GM21360 (cell line): ENCODE results near the gene FANCE.

Experiments used
- ATAC-seq: cut with Tn5 transposase; IDR thresholded peaks from one replicate; pipeline ENCODE4 v1.9.1; 2021; ENCODE audit warnings: mild to moderate bottlenecking, moderate library complexity; ENCODE audit not compliant: unreplicated experiment

The FANCE gene

GRCh38 chr6:35483490-35483889, 31.4 kb downstream of the FANCE start:
- no peak for ATAC-seq

GRCh38 chr6:35483893-35484645, 31.9 kb downstream of the FANCE start:
- no peak for ATAC-seq

GRCh38 chr6:35484921-35485392, 32.8 kb downstream of the FANCE start:
- ATAC-seq, result no peak

GRCh38 chr6:35485402-35485877, 33.3 kb downstream of the FANCE start:
- ATAC-seq, result no peak

DNA sequence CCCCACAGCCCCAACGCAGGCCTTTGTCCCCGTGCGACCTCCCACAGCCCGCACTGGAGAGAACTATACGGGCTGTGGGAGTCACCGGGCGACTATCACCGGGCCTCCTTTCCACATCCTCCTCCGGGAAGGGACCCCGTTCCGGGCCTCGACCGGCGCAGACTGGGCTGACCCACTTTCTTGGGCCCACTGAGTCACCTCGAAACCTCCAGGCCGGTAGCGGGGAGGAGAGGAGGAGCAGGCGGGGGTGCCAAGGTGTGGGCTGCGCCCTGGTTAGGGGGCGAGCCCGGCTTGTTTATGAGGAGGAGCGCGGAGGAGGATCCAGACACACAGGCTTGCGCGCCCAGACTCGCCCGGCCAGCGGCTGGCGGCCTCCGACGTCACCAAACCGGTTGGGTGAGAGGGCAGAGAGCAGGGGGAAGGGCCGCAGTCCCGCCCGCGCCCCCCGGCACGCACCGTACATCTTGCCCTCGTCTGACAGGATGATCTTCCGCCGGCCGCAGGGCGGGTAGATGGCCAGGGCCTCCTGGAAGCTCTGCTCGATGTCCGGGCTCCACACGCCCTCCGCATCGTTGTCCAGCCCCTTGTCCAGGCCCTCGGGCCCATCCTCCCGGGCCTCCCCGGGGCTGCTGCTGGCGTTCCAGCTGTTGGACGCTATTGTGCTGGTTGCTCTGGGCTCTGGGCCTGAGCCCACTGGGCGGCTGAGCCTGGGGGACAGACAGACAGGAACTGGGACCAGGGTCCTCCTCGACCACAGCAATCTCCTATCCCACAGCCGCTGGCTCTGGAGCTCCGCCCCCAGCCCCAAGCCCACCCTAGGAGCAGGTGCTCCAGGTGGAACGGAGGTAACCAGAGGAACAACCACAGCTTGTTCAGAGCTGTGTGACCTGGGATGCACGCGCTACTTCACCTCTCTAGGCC, 34.1 kb downstream of the FANCE start:
- no peak for ATAC-seq

DNA sequence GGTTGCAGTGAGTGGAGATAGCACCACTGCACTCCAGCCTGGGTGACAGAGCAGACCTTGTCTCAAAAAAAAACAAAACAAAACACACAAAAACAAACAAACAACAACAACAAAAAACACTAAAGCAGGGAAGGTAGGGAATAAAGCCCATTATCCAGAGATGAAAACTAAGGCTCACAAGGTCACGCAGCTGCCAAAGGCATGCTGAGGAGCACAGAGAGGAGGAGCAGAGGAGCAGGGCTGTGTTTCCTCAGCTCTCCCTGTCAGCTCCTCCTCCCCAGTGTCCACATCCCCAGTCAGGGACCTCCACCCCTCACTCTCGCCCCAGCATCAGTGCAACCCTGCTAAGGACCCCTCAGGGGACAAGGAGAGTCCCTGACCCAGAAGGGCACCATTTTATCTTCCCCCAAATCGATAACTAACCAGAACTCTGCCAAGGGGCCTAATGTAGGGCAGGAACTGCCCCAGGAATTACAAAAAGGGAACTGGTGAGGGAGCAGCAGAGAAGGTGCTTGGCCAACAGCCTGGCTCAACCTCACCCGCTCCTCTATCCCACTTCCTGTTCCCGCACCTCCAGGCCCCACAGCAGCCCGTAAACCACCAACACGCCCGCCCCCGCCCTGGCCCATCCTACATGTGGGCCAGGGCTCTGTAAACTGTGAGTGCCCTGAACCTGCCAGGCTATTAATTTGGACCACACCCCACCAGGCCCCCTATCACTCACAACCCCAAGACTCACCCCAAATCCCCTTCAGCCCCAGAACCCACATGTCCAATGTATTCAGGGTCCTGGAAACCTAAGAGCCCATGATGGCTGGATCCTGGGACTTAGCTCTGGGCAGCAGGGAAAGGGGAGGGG, 35.7 kb downstream of the FANCE start:
- no peak for ATAC-seq

DNA sequence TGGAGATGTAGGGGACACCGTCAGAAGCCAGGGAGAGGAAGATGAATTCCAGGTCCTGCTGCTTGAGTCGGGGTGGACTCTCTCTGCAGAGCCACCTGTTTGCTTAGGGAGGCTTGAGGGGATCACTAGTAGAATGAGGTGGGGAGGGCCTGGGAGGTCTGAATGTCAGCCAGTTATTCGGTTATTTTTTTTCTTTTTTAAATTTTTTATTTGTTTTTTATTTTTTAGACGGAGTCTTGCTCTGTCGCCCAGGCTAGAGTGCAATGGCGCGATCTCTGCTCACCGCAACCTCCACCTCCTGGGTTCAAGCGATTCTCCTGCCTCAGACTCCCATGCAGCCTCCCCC, 36.4 kb downstream of the FANCE start:
- no peak for ATAC-seq

GRCh38 chr6:35489066-35489465, 36.9 kb downstream of the FANCE start:
- ATAC-seq, result no peak

- ATAC-seq, result no peak
Observed at GRCh38 chr6:35489995-35490791, 38.1 kb downstream of the FANCE start.

DNA sequence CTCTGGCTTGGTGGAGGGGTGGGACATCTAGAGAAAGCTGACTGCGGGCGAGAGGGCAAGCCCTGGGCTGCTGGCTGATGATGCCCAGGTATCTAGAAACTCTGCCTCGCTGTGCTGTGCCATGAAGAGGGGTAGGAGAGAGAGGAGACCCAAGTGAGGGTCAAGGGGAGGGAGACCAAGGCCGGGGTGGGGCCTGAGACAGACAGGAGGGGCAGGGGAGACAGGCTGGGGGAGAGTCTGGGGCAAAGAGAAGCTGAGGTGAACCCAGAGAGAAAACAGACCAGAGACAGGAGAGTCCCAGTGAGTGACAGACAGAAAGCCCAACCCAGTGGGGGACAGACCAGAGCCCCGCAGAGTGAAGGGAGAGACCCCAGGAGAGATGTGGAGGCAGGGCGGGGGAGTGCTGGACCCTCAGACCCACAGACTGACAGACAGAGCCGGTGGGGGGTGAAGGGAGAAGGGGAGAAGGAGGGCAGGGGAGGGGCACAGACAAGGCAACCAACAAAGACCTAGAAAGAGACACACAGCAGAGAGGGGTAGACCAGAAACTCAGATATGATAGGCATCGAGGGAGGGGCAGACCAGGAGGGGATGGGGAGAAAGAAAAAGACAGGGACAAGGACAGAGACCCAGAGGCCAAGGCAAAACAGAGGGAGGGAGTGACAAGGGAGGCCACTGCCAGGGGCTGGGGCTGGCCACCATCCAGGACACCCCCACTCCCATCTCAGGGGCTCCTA, 38.9 kb downstream of the FANCE start:
- no peak for ATAC-seq

DNA sequence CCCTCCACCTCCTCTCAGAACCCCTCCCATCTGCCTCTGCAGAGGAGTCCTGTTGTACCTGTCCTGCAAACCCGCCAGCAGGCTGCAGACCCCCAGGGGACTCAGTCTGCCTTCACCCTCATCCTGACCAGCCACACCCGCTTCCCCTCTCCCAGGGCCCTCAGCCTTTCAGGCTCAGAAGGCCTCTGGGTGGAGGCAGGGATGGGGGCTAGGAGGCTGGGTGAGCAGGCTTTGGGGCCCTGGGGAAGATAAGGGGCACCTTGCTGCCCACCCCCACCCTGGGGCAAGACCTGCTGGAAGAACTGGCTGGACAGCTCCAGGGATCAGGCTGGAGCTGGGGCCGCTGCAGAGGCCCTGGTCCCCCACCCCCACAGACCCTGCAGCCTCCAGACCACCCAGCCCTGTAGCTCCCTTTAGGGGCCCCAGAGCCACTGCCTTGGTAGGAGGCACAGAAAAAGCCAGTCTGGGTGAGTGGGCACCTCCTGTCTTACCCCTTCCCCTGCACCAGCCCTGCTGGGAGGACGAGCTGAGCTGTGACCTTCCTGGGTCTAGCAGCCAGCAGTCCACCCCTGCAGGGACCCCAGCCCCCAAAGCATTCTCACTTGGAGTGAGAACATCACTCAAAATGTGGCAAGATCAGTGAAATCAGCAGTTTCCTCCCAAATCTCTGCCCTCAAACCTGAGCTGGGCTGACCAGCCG, 39.6 kb downstream of the FANCE start:
- no peak for ATAC-seq

GRCh38 chr6:35492258-35492973, 40.3 kb downstream of the FANCE start:
- ATAC-seq, result no peak

DNA sequence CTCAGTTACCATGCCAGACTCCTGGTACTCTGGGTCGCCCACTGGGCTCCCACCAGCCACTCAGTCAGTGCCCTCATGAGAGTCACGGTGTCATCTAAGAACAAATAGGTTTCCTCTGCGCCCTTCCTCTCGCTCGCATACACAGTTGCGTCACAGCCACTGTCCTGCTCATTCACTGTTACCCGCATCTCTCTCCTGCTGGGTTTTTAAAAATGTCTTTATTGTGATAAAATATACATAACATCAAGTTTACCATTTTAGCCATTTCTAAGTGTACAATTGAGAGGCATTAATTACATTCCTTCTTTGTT, 40.8 kb downstream of the FANCE start:
- ATAC-seq, result no peak

- ATAC-seq, result no peak
Observed at GRCh38 chr6:35493307-35493983, 41.3 kb downstream of the FANCE start.

GRCh38 chr6:35494161-35494563, 42.0 kb downstream of the FANCE start:
- no peak for ATAC-seq

- no peak for ATAC-seq
Observed at GRCh38 chr6:35495258-35496035, 43.3 kb downstream of the FANCE start.
